Epithelial cell of esophagus (primary cell): Measurements from ENCODE around the gene ELMO3.
A peak's percentile ranks its signal among the peaks of the same experiment; 100 is the strongest.

Source experiments
- DNase-seq: peaks from one replicate; pipeline ENCODE4 v3.0.0; 2010; ENCODE audit warnings: low read depth
- H3K4me3 ChIP-seq: 2 replicates; pipeline ENCODE4 v1.5.1; 2011; ENCODE audit warnings: mild to moderate bottlenecking, low read length, control low read depth
- CTCF ChIP-seq: IDR thresholded peaks from 2 replicates; pipeline ENCODE4 v1.5.1; 2011; ENCODE audit warnings: low read depth, mild to moderate bottlenecking, low read length, control low read depth, inconsistent platforms; ENCODE audit not compliant: insufficient read depth; ENCODE audit errors: missing control alignments

The ELMO3 gene

GRCh38 chr16:67223992-67224391 lies 25.1 kb downstream of the ELMO3 start:
- DNase-seq = no peak
- TF ChIP-seq CTCF = no peak
- no peak overlapping the region for H3K4me3 ChIP-seq

- TF ChIP-seq CTCF = no peak
These were observed 27.4 kb downstream of the ELMO3 start for GRCh38 chr16:67226295-67226803.

GRCh38 chr16:67226804-67227566 lies 28.1 kb downstream of the ELMO3 start, which contains the start of gene TMEM208:
Gene TMEM208, plus strand, starts transcription at chr16:67227130. Its CDS starts 89 bp downstream, at chr16:67227219.
- H3K4me3 ChIP-seq = peak within 1 kb of the TSS; percentile 100
- peak; percentile 98 for DNase-seq
- no peak for TF ChIP-seq CTCF

More at GRCh38 chr16:67226295-67226803, 27.4 kb downstream of the ELMO3 start:
- no peak for DNase-seq
- H3K4me3 ChIP-seq = peak overlapping the region; percentile 100

- no peak for TF ChIP-seq CTCF
- DNase-seq = no peak
- H3K4me3 ChIP-seq = peak overlapping the region; percentile 100
These were observed 28.6 kb downstream of the ELMO3 start for GRCh38 chr16:67227567-67227921.

GRCh38 chr16:67228034-67228785 lies 29.3 kb downstream of the ELMO3 start:
- no peak for TF ChIP-seq CTCF
- H3K4me3 ChIP-seq = peak overlapping the region; percentile 100
- DNase-seq = no peak

- no peak for TF ChIP-seq CTCF
- no peak for DNase-seq
- no peak overlapping the region for H3K4me3 ChIP-seq
These were observed 30.0 kb downstream of the ELMO3 start for GRCh38 chr16:67228905-67229304.
